Gastrocnemius medialis (tissue), 4 donors: Measurements from ENCODE around the gene KNDC1. TPM values are rescaled to one million over a fixed set of nuclear protein-coding genes. Genes with fewer than 3 reads are reported as not detected.

Experiments used
- ATAC-seq, 2 donors: fragments of 150-250 bp; one replicate each; pipeline ENCODE4 v1.9.1; 2016
- DNase-seq, 2 donors: peaks; one replicate each; pipeline ENCODE4 v3.0.0-alpha.2; 2019
- H3K27ac ChIP-seq, 4 donors: fragments of 200-600 bp; sonication (generic); 1 replicate in 1 of 4; 2 replicates in 3 of 4; pipeline ENCODE4 v1.5.1; 2016 to 2018; ENCODE audit warnings: mild to moderate bottlenecking in 2 of 4, moderate library complexity in 1 of 4
- H3K27me3 ChIP-seq, 3 donors: fragments of 200-600 bp; sonication (generic) in 2 of 3; 1 replicate in 1 of 3; 2 replicates in 2 of 3; pipeline versions ENCODE4 v1.5.1 to v1.6.0; 2016 to 2019; ENCODE audit warnings: mild to moderate bottlenecking in 1 of 3, moderate library complexity in 1 of 3
- H3K36me3 ChIP-seq, 2 donors: fragments of 200-600 bp; sonication (generic) in 1 of 2; one replicate each; pipeline ENCODE4 v1.5.1; 2017 to 2018
- H3K4me1 ChIP-seq, 2 donors: fragments of 200-600 bp; sonication (generic) in 1 of 2; one replicate each; pipeline ENCODE4 v1.5.1; 2016 to 2017; ENCODE audit warnings: mild to moderate bottlenecking in 2 of 2
- H3K4me3 ChIP-seq, 4 donors: fragments of 200-600 bp; sonication (generic) in 3 of 4; 1 replicate in 1 of 4; 2 replicates in 3 of 4; pipeline ENCODE4 v1.5.1; 2016 to 2019; ENCODE audit warnings: mild to moderate bottlenecking in 2 of 4
- H3K9me3 ChIP-seq, 3 donors: fragments of 200-600 bp; sonication (generic) in 2 of 3; 1 replicate in 1 of 3; 2 replicates in 2 of 3; pipeline ENCODE4 v1.5.1; 2016 to 2019
- POLR2A ChIP-seq, 2 donors: fragments of 450-650 bp; IDR thresholded peaks; one replicate each; pipeline ENCODE4 v1.6.1; 2017; ENCODE audit warnings: antibody characterized with exemption in 2 of 2, mild to moderate bottlenecking in 2 of 2, moderate library complexity in 2 of 2
- in situ Hi-C, 4 donors: fragments of 200-750 bp; cut with MboI; loops; one replicate each; pipeline versions ENCODE4 v1.15.0 to v1.8.0; 2017; ENCODE audit warnings: low sequenced_read_pairs in 4 of 4
- intact Hi-C: fragments of 100-400 bp; cut with DNase I; formaldehyde crosslinking; loops from one replicate; pipeline ENCODE4 v1.15.1; 2023; ENCODE audit warnings: low total_unique reads
- total RNA-seq, 4 donors: library from RNA; depleted of rRNA; stranded (reverse); fragments of >200 nt; gene quantifications; one replicate each; pipeline versions ENCODE4 v1.1.0 to v1.2.3, GENCODE V29; 2016
- TF ChIP-seq, protein P1 (sequence below), 5 experiments: fragments of 450-650 bp in 3 of 5; fragments of 200-600 bp in 2 of 5; sonication (generic) in 2 of 5; IDR thresholded peaks in 4 of 5; conservative IDR thresholded peaks in 1 of 5; 1 replicate in 4 of 5; 2 replicates in 1 of 5; pipeline ENCODE4 v1.5.1; 2016 to 2019; ENCODE audit warnings: antibody characterized with exemption in 5 of 5, mild to moderate bottlenecking in 3 of 5, moderate library complexity in 3 of 5

Gene KNDC1
- total RNA-seq, 4 donors from 2014 or later: 0.04 to 0.13 TPM; not detected in 2

DNA sequence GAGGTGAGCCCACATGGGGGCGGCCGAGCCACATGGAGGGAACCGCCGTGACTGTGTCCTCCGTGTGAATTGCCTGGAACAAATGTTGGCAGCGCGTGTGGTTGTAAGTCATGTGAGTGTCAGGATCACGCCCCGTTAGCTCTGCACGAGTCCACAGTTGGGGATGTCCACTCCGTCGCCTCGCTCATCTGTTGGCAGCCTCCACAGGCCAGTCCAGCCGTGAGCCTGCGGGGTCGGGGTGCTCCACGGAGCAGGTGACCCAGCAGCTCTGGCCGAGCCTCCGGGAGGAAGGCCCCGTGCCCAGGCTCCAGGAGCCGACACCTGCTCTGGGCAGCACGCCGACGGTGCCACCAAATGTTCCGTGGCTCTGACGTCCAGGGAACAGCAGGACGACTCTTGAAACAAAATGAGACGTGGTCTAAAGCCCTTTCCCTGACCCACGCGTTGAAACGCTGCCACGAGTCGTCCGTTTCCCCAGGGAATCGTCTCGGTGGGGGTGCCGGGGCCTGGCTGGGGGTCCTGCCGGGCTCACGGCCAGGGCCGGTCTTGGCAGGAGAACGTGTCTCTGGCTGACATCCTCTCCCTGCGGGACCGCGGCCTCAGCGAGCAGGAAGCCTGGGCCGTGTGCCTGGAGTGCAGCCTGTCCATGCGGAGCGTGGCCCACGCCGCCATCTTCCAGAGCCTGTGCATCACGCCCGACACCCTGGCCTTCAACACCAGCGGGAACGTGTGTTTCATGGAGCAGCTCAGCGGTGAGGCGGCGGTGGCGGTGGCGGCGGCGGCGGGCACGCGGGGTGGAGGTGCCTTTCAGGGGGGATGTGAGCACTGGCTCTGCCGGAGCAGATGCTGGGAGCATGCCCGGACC, 7.0 kb downstream of the KNDC1 start:
- no peak for DNase-seq
- in situ Hi-C loops: no loop called here
- Histone ChIP-seq H3K36me3 (no peaks in the 10 kb centered on the region), H3K27me3 (peaks cover 61 to 66% (median 64%) of the 10 kb centered on the region in 3 donors), H3K4me1 (no peaks in the 10 kb centered on the region), H3K27ac (no peak overlapping the region), H3K4me3 (no peak overlapping the region), H3K9me3 (no peaks in the 10 kb centered on the region)
- intact Hi-C loops: no loop called here
- ATAC-seq: no peak
- no peak for TF ChIP-seq POLR2A (IDR thresholded peaks at IDR 0.05)
- TF ChIP-seq, protein P1, sequence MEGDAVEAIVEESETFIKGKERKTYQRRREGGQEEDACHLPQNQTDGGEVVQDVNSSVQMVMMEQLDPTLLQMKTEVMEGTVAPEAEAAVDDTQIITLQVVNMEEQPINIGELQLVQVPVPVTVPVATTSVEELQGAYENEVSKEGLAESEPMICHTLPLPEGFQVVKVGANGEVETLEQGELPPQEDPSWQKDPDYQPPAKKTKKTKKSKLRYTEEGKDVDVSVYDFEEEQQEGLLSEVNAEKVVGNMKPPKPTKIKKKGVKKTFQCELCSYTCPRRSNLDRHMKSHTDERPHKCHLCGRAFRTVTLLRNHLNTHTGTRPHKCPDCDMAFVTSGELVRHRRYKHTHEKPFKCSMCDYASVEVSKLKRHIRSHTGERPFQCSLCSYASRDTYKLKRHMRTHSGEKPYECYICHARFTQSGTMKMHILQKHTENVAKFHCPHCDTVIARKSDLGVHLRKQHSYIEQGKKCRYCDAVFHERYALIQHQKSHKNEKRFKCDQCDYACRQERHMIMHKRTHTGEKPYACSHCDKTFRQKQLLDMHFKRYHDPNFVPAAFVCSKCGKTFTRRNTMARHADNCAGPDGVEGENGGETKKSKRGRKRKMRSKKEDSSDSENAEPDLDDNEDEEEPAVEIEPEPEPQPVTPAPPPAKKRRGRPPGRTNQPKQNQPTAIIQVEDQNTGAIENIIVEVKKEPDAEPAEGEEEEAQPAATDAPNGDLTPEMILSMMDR (IDR thresholded peaks at IDR 0.05 in 4 of 5, conservative IDR thresholded peaks at IDR 0.05 in 1 of 5): no peak

DNA sequence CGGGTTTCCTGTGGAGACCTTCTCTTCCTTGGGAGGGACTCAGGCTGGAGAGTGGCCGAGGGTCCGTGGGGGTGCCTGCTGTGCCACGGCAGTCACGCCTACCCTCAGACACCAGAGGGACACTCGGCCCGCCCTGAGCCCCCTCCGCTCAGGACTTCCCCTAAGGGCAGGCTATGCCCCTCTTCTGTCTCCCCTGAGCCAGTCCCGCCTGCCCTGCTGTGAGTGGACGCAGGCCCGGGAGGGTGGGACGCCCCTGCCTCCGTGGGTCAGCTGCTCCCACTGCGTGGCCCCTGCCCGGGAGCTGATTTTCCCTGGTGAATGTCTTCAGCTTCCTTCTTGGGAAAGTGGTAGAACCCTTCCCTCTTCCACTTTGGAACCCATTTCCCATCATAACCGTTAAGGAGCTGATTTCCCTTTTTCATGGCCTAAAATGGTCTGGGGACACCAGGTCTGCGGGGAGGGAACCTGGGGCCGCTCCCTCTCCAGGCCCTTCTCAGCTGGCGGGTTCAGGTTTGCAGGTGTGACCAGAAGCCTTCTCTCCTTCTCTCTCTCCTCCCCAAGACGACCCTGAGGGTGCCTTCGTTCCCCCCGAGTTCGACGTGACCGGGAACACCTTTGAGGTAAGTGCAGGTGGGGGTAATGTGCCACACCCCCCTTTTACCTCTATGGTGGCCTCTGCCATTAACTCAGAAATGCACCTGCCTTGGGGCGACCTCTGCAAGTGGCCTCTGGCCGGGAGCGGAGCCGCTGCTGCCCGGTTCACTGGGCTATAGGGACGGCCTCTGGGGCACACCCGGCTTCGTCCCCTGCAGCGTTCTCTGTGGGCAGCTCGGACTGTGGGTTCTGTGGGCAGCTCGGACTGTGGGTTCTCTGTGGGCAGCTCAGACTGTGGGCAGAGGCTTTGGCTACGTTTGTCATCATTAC, 7.9 kb downstream of the KNDC1 start:
- no peaks in the 10 kb centered on the region for H3K36me3 ChIP-seq
- H3K27ac ChIP-seq: no peak overlapping the region
- peaks cover 52 to 63% (median 59%) of the 10 kb centered on the region in 3 donors for H3K27me3 ChIP-seq
- in situ Hi-C loops (no loop called here), intact Hi-C loops (no loop called here)
- DNase-seq (no peak), ATAC-seq (no peak)
- TF ChIP-seq, protein P1 (IDR thresholded peaks at IDR 0.05 in 4 of 5, conservative IDR thresholded peaks at IDR 0.05 in 1 of 5): no peak
- no peak for TF ChIP-seq POLR2A (IDR thresholded peaks at IDR 0.05)
- H3K4me1 ChIP-seq: no peaks in the 10 kb centered on the region
- H3K9me3 ChIP-seq: no peaks in the 10 kb centered on the region
- H3K4me3 ChIP-seq: no peak overlapping the region

DNA sequence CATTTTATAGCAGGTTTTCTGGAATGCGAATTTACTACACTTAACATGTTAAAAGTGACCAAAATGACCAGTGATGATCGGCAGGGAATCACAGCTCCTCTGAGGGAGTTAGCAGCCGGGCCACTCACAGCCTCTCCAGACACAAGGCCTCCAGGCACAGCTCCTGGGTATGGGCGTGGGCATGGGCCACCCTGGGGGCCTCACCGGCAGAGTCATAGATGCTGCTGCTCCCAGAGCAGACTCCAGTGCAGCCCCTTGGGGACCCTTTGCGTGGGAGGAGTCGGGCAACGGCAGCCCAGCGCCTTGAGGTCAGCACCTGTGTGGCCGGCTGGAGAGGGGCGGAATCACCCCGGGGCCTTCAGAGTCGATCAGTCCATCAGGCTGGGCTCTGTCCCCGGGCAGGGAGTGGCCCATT, 8.6 kb downstream of the KNDC1 start:
- H3K36me3 ChIP-seq: no peaks in the 10 kb centered on the region
- DNase-seq: no peak
- no peaks in the 10 kb centered on the region for H3K4me1 ChIP-seq
- no peak overlapping the region for H3K27ac ChIP-seq
- ATAC-seq: no peak
- in situ Hi-C loops: no loop called here
- peaks cover 45 to 65% (median 61%) of the 10 kb centered on the region in 3 donors for H3K27me3 ChIP-seq
- intact Hi-C loops: no loop called here
- TF ChIP-seq POLR2A (IDR thresholded peaks at IDR 0.05): no peak
- TF ChIP-seq, protein P1 (IDR thresholded peaks at IDR 0.05 in 4 of 5, conservative IDR thresholded peaks at IDR 0.05 in 1 of 5): no peak
- no peaks in the 10 kb centered on the region for H3K9me3 ChIP-seq
- H3K4me3 ChIP-seq: no peak overlapping the region

DNA sequence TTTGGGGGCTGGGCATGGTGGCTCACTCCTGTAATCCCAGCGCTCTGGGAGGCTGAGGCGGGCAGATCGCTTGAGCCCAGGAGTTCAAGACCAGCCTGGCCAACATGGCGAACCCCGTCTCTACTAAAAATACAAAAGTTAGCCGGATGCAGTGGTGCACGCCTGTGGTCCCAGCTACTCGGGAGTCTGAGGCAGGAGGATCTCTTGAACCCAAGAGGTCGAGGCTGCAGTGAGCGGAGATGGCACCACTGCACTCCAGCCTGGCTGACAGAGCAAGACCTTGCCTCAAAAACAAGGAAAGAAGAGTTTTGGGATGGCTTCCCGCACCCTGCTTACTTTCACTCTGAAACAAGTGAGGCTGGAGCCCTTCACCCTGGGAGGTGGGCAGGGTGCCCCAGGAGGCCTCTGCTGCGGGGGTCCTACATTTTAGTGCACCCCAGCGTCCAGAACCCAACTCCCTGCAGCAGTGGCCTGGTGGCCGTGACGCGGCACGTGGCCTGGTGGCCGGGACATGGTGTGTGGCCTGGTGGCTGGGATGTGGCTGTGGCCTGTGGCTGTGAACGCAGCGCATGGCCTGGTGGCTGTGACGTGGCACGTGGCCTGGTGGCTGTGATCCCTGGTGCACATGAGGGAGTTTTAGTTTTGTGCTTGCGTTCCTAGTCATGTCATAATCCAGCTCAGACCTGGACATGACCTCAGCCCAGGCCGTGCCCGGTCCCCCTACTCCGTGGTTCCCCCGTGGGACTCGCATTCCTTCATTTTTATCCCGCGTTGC, 9.3 kb downstream of the KNDC1 start:
- Histone ChIP-seq H3K27me3 (peaks cover 39 to 63% (median 60%) of the 10 kb centered on the region in 3 donors), H3K27ac (no peak overlapping the region), H3K36me3 (no peaks in the 10 kb centered on the region), H3K4me3 (no peak overlapping the region), H3K9me3 (no peaks in the 10 kb centered on the region), H3K4me1 (no peaks in the 10 kb centered on the region)
- ATAC-seq (no peak), DNase-seq (no peak)
- in situ Hi-C loops (no loop called here), intact Hi-C loops (no loop called here)
- no peak for TF ChIP-seq POLR2A (IDR thresholded peaks at IDR 0.05)
- TF ChIP-seq, protein P1 (IDR thresholded peaks at IDR 0.05 in 4 of 5, conservative IDR thresholded peaks at IDR 0.05 in 1 of 5): no peak
